Upper lobe of left lung (tissue), 6 donors: ENCODE results near the gene APOL3. TPM values are rescaled to one million over a fixed set of nuclear protein-coding genes. Genes with fewer than 3 reads are reported as not detected.

Source experiments
- ATAC-seq, 2 donors: fragments of 200-7000 bp; cut with Tn5 transposase; one replicate each; pipeline ENCODE4 v1.9.1; 2022; ENCODE audit warnings: mild to moderate bottlenecking in 2 of 2, moderate library complexity in 2 of 2; ENCODE audit not compliant: low FRiP score in 2 of 2
- DNase-seq, 2 donors: peaks; one replicate each; pipeline ENCODE4 v3.0.0-alpha.2; 2019 to 2020
- H3K27ac ChIP-seq, 4 donors: fragments of 200-600 bp; sonication (generic); one replicate each; pipeline ENCODE4 v1.5.1; 2016 to 2019
- H3K27me3 ChIP-seq, 4 donors: fragments of 200-600 bp; sonication (generic); one replicate each; pipeline ENCODE4 v1.5.1; 2017 to 2019
- H3K36me3 ChIP-seq, 4 donors: fragments of 200-600 bp; sonication (generic); one replicate each; pipeline ENCODE4 v1.5.1; 2016 to 2019
- H3K4me1 ChIP-seq, 4 donors: fragments of 200-600 bp; sonication (generic); one replicate each; pipeline ENCODE4 v1.5.1; 2018 to 2019
- H3K4me3 ChIP-seq, 4 donors: fragments of 200-600 bp; sonication (generic); one replicate each; pipeline ENCODE4 v1.5.1; 2017 to 2019; ENCODE audit warnings: mild to moderate bottlenecking in 2 of 4, moderate library complexity in 1 of 4
- H3K9me3 ChIP-seq, 4 donors: fragments of 200-600 bp; sonication (generic); one replicate each; pipeline ENCODE4 v1.5.1; 2018 to 2019
- EP300 ChIP-seq, 4 donors: sonication (generic); formaldehyde crosslinking; IDR thresholded peaks; one replicate each; pipeline ENCODE4 v1.5.1; 2017; ENCODE audit warnings: antibody characterized with exemption in 4 of 4, control low read depth in 2 of 4
- POLR2A ChIP-seq, 4 donors: fragments of 450-650 bp; IDR thresholded peaks; one replicate each; pipeline ENCODE4 v1.5.1; 2016 to 2017; ENCODE audit warnings: antibody characterized with exemption in 4 of 4, mild to moderate bottlenecking in 2 of 4
- POLR2AphosphoS5 ChIP-seq, 2 donors: sonication (generic); formaldehyde crosslinking; IDR thresholded peaks; one replicate each; pipeline ENCODE4 v1.5.1; 2017; ENCODE audit warnings: antibody characterized with exemption in 2 of 2
- WGBS, 2 donors: methylation state at CpG; one replicate each; pipeline ENCODE4 v1.1.5; 2017 to 2018; 5-methylcytosine and 5-hydroxymethylcytosine counted together
- total RNA-seq, 6 donors: library from RNA; depleted of rRNA in 4 of 6; stranded (reverse); fragments of >200 nt in 4 of 6; gene quantifications; one replicate each; pipeline versions ENCODE4 v1.1.0 to v1.2.1, GENCODE V29; 2016 to 2021
- TF ChIP-seq, protein P1 (sequence below), 6 experiments: fragments of 450-650 bp in 4 of 6; fragments of 200-600 bp in 2 of 6; sonication (generic) in 2 of 6; IDR thresholded peaks; one replicate each; pipeline ENCODE4 v1.5.1; 2016 to 2019; ENCODE audit warnings: antibody characterized with exemption in 6 of 6
- donor health status: DM: no; HTN: no; CAD: no; lungs with moderate emphysema.
- donor health status: DM: no; HTN: yes; CAD: no; lungs with severe emphysema.

APOL3 gene
- total RNA-seq, 6 donors from 2014 or later: 40.4 to 88.0 (median 54.5) TPM

DNA sequence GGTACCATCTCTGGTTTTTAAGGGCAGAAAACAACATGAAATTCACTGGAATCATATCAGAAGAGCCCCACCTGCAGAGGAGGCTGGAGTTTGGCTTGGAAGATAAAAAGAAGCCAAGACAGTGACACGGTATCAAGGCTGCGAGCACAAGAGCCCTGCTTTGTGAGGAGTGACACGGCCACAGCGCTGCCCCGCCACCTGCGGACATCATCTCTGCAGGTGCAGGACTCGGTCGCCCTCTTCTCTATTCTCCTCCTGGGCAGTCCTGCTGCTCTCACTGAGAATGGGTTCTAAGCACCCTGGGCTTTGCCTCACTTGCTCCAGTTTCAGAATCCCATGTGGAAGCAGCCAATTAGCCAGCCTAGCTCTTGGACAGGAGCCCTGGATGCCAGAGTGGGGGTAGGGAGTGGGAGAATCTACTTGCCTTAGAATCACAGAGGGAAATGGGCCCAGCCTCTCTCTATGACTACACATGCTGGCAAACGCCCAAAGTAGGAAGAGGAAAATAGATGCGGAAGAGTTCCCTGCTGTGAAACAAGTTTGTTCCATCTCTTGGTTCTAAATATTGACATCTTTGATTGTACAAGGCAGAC lies 24.0 kb upstream of the APOL3 start:
- no peak for DNase-seq
- no peak for ATAC-seq
- Histone ChIP-seq H3K4me3 (no peak overlapping the region), H3K27ac (no peak overlapping the region), H3K36me3 (no peaks in the 10 kb centered on the region), H3K4me1 (peaks cover 0 to 9% (median 2%) of the 10 kb centered on the region in 4 donors), H3K9me3 (no peaks in the 10 kb centered on the region), H3K27me3 (no peaks in the 10 kb centered on the region)
- 78 to 82% methylated on average over 10 of the region's 10 CpGs for WGBS, 2 donors
- TF ChIP-seq POLR2A (IDR thresholded peaks at IDR 0.05) (no peak), EP300 (IDR thresholded peaks at IDR 0.05) (no peak), POLR2AphosphoS5 (IDR thresholded peaks at IDR 0.05) (no peak)
- TF ChIP-seq, protein P1, sequence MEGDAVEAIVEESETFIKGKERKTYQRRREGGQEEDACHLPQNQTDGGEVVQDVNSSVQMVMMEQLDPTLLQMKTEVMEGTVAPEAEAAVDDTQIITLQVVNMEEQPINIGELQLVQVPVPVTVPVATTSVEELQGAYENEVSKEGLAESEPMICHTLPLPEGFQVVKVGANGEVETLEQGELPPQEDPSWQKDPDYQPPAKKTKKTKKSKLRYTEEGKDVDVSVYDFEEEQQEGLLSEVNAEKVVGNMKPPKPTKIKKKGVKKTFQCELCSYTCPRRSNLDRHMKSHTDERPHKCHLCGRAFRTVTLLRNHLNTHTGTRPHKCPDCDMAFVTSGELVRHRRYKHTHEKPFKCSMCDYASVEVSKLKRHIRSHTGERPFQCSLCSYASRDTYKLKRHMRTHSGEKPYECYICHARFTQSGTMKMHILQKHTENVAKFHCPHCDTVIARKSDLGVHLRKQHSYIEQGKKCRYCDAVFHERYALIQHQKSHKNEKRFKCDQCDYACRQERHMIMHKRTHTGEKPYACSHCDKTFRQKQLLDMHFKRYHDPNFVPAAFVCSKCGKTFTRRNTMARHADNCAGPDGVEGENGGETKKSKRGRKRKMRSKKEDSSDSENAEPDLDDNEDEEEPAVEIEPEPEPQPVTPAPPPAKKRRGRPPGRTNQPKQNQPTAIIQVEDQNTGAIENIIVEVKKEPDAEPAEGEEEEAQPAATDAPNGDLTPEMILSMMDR (IDR thresholded peaks at IDR 0.05): no peak

DNA sequence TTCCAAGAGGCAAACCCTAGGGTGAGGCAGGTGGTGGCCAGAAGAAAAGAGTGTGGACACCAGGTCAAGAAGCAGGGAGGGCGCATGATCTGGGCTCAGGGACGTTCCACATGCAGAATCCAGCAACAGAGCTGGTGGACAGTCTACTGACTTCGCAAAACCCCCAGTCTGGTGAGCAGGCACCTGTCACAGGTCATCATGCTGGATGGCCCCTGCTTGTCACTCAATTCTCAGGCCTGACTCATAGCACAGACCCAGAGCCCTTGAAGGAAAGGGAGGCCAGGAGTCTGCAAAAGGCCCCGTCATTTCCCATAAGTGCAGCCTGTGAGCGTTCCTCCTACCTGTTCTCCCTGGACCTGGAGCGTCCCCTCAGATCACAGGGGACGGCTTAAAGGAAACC lies 22.9 kb upstream of the APOL3 start:
- ATAC-seq: no peak
- H3K27ac ChIP-seq: no peak overlapping the region
- TF ChIP-seq POLR2A (IDR thresholded peaks at IDR 0.05) (no peak), POLR2AphosphoS5 (IDR thresholded peaks at IDR 0.05) (no peak), EP300 (IDR thresholded peaks at IDR 0.05) (no peak)
- TF ChIP-seq, protein P1 (IDR thresholded peaks at IDR 0.05): no peak
- 95 to 97% methylated on average over 3 to 7 of the region's 7 CpGs for WGBS, 2 donors
- H3K4me1 ChIP-seq: peaks cover 0 to 9% (median 2%) of the 10 kb centered on the region in 4 donors
- H3K27me3 ChIP-seq: no peaks in the 10 kb centered on the region
- no peak overlapping the region for H3K4me3 ChIP-seq
- DNase-seq: no peak
- no peaks in the 10 kb centered on the region for H3K36me3 ChIP-seq
- H3K9me3 ChIP-seq: no peaks in the 10 kb centered on the region

DNA sequence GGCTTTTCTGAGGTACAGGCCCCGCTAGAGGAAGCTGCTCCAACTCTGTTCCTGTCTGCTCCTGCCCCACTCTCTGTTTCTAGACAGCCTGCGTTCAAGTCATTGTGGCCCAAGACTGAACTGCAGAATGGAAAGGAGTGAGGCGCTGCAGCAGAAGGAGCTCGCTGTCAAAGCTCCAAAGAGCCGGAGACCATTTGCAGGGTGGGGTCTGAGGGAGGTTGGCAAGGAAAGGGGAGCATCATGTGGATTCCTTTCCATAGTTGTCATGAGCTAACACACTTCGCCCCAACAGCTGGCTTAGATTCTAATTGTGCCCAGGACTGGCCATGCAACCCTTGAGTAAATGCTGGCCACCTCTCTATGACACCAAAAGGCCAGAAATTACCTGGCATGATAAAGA lies 22.3 kb upstream of the APOL3 start:
- 95 to 96% methylated on average over 6 of the region's 6 CpGs for WGBS, 2 donors
- ATAC-seq: no peak
- peaks cover 0 to 9% (median 2%) of the 10 kb centered on the region in 4 donors for H3K4me1 ChIP-seq

DNA sequence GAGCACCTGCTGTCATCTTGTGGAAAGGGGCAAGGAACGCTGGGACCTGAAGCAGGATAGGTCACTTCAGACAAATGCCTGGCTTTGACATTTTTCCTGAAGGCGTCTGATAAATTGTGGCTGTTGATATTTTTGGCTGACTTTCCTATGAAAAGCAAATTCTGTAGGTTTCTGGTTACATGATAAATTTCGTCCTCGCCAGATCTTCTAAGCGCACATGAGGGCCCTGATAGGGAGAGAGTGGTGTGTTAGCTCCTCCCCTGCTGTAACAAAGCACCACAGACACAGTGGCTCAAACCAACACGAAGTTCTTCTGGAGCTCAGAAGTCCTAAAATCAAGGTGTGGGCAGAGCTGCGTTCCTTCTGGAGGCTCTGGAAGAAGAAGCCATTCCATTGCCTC lies 21.5 kb upstream of the APOL3 start:
- Histone ChIP-seq H3K36me3 (no peaks in the 10 kb centered on the region), H3K27me3 (no peaks in the 10 kb centered on the region), H3K9me3 (no peaks in the 10 kb centered on the region), H3K4me1 (peaks cover 0 to 9% (median 2%) of the 10 kb centered on the region in 4 donors), H3K4me3 (no peak overlapping the region), H3K27ac (no peak overlapping the region)
- DNase-seq (no peak), ATAC-seq (no peak)
- TF ChIP-seq, protein P1 (IDR thresholded peaks at IDR 0.05): no peak
- TF ChIP-seq EP300 (IDR thresholded peaks at IDR 0.05) (no peak), POLR2A (IDR thresholded peaks at IDR 0.05) (no peak), POLR2AphosphoS5 (IDR thresholded peaks at IDR 0.05) (no peak)
- WGBS, 2 donors: 81 to 83% methylated on average over 7 of the region's 7 CpGs

More for the DNA sequence above, 22.3 kb upstream of the APOL3 start:
- DNase-seq: no peak
- no peaks in the 10 kb centered on the region for H3K36me3 ChIP-seq
- H3K4me3 ChIP-seq: no peak overlapping the region
- no peaks in the 10 kb centered on the region for H3K9me3 ChIP-seq
- TF ChIP-seq EP300 (IDR thresholded peaks at IDR 0.05): no peak
- no peak for TF ChIP-seq POLR2A (IDR thresholded peaks at IDR 0.05)
- H3K27ac ChIP-seq: no peak overlapping the region
- no peaks in the 10 kb centered on the region for H3K27me3 ChIP-seq

DNA sequence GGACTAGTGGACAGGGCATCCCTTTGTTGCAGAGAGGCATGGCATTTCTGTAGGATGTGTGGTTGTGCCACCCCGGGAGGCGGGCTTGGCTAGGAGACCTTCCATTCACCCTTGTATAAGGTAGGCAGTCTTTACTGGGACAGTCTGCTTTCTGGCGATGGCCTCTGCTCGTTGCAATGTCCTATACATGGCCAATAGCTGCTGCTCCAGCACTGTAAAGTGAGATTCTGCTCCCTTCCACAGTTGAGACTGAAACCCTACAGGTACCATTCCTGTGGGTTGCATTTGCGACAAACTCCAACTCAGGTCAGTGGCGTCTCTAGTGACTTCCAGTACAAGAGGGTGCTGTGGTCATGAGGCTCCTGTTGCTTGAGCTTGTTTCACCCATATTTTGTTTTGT lies 20.4 kb upstream of the APOL3 start:
- H3K4me3 ChIP-seq: no peak overlapping the region
- peaks cover 0 to 9% (median 2%) of the 10 kb centered on the region in 4 donors for H3K4me1 ChIP-seq
- no peak overlapping the region for H3K27ac ChIP-seq
- DNase-seq (no peak), ATAC-seq (no peak)
- TF ChIP-seq POLR2AphosphoS5 (IDR thresholded peaks at IDR 0.05) (no peak), EP300 (IDR thresholded peaks at IDR 0.05) (no peak), POLR2A (IDR thresholded peaks at IDR 0.05) (no peak)
- TF ChIP-seq, protein P1 (IDR thresholded peaks at IDR 0.05): no peak
- no peaks in the 10 kb centered on the region for H3K27me3 ChIP-seq
- 90 to 91% methylated on average over 6 of the region's 6 CpGs for WGBS, 2 donors
- H3K9me3 ChIP-seq: no peaks in the 10 kb centered on the region
- no peaks in the 10 kb centered on the region for H3K36me3 ChIP-seq
